ENCODE measurements around the gene NUMB.

The NUMB gene

GRCh38 chr14:73234586-73235394 is 223.6 kb downstream of the NUMB start:
- no peaks in the 10 kb centered on the region for H3K36me3 ChIP-seq (replicated peaks; ENCODE audit: low read depth, low read length)
- no peak overlapping the region for H3K9ac ChIP-seq (ENCODE audit: low read length)
- no peaks in the 10 kb centered on the region for H3K9me3 ChIP-seq (ENCODE audit: insufficient read depth, low read length)
- peaks cover 60% of the 10 kb centered on the region for H3K27me3 ChIP-seq (ENCODE audit: low read depth, low read length)
- H3K4me2 ChIP-seq (ENCODE audit: low read length) = no peak overlapping the region
- peaks cover 9% of the 10 kb centered on the region; the same call in 1 of the 2 replicates for H3K4me1 ChIP-seq (ENCODE audit: low read length)
- no peak overlapping the region for H2AFZ ChIP-seq (ENCODE audit: low read depth, low read length)
- no peaks in the 10 kb centered on the region for H3K79me2 ChIP-seq (ENCODE audit: low read length)
- no peak overlapping the region for H3K4me3 ChIP-seq (ENCODE audit: low read length)
- TF ChIP-seq EZH2phosphoT487 (IDR thresholded peaks at IDR 0.05; ENCODE audit: low read depth) (no peak), CTCF (IDR thresholded peaks at IDR 0.05; ENCODE audit: low read depth, low read length) (no peak)
- H4K20me1 ChIP-seq (ENCODE audit: insufficient read depth, low read length) = no peaks in the 10 kb centered on the region
- no peak overlapping the region for H3K27ac ChIP-seq (ENCODE audit: low read length)

- H3K4me3 ChIP-seq (ENCODE audit: low read length) = no peak overlapping the region
- H3K4me1 ChIP-seq (ENCODE audit: low read length) = peaks cover 9% of the 10 kb centered on the region; the same call in 1 of the 2 replicates
- no peaks in the 10 kb centered on the region for H4K20me1 ChIP-seq (ENCODE audit: insufficient read depth, low read length)
- TF ChIP-seq EZH2phosphoT487 (IDR thresholded peaks at IDR 0.05; ENCODE audit: low read depth) = no peak
- TF ChIP-seq CTCF (IDR thresholded peaks at IDR 0.05; ENCODE audit: low read depth, low read length) = no peak
- no peaks in the 10 kb centered on the region for H3K79me2 ChIP-seq (ENCODE audit: low read length)
- no peak overlapping the region for H3K9ac ChIP-seq (ENCODE audit: low read length)
- H3K36me3 ChIP-seq (replicated peaks; ENCODE audit: low read depth, low read length) = no peaks in the 10 kb centered on the region
- H3K27me3 ChIP-seq (ENCODE audit: low read depth, low read length) = peaks cover 52% of the 10 kb centered on the region
- no peak overlapping the region for H3K27ac ChIP-seq (ENCODE audit: low read length)
- H3K4me2 ChIP-seq (ENCODE audit: low read length) = no peak overlapping the region
- H2AFZ ChIP-seq (ENCODE audit: low read depth, low read length) = no peak overlapping the region
- no peaks in the 10 kb centered on the region for H3K9me3 ChIP-seq (ENCODE audit: insufficient read depth, low read length)
Measured at GRCh38 chr14:73234029-73234428, 224.3 kb downstream of the NUMB start.

- Histone ChIP-seq H3K79me2 (ENCODE audit: low read length) (no peaks in the 10 kb centered on the region), H3K9me3 (ENCODE audit: insufficient read depth, low read length) (no peaks in the 10 kb centered on the region), H3K27me3 (ENCODE audit: low read depth, low read length) (peaks cover 48% of the 10 kb centered on the region), H3K4me1 (ENCODE audit: low read length) (peaks cover 9% of the 10 kb centered on the region; the same call in 1 of the 2 replicates), H3K36me3 (replicated peaks; ENCODE audit: low read depth, low read length) (no peaks in the 10 kb centered on the region), H4K20me1 (ENCODE audit: insufficient read depth, low read length) (no peaks in the 10 kb centered on the region), H3K9ac (ENCODE audit: low read length) (no peak overlapping the region), H3K4me2 (ENCODE audit: low read length) (no peak overlapping the region), H2AFZ (ENCODE audit: low read depth, low read length) (no peak overlapping the region), H3K4me3 (ENCODE audit: low read length) (no peak overlapping the region), H3K27ac (ENCODE audit: low read length) (no peak overlapping the region)
- TF ChIP-seq EZH2phosphoT487 (IDR thresholded peaks at IDR 0.05; ENCODE audit: low read depth) = no peak
- no peak for TF ChIP-seq CTCF (IDR thresholded peaks at IDR 0.05; ENCODE audit: low read depth, low read length)
Measured at GRCh38 chr14:73233564-73233963, 224.8 kb downstream of the NUMB start.

- no peak overlapping the region for H3K4me3 ChIP-seq (ENCODE audit: low read length)
- H3K79me2 ChIP-seq (ENCODE audit: low read length) = no peaks in the 10 kb centered on the region
- no peak for TF ChIP-seq CTCF (IDR thresholded peaks at IDR 0.05; ENCODE audit: low read depth, low read length)
- TF ChIP-seq EZH2phosphoT487 (IDR thresholded peaks at IDR 0.05; ENCODE audit: low read depth) = no peak
- peaks cover 6% of the 10 kb centered on the region; the same call in 1 of the 2 replicates for H3K4me1 ChIP-seq (ENCODE audit: low read length)
- H3K36me3 ChIP-seq (replicated peaks; ENCODE audit: low read depth, low read length) = no peaks in the 10 kb centered on the region
- no peaks in the 10 kb centered on the region for H3K9me3 ChIP-seq (ENCODE audit: insufficient read depth, low read length)
- H4K20me1 ChIP-seq (ENCODE audit: insufficient read depth, low read length) = no peaks in the 10 kb centered on the region
- H3K27ac ChIP-seq (ENCODE audit: low read length) = no peak overlapping the region
- peaks cover 42% of the 10 kb centered on the region for H3K27me3 ChIP-seq (ENCODE audit: low read depth, low read length)
- H3K4me2 ChIP-seq (ENCODE audit: low read length) = no peak overlapping the region
- H3K9ac ChIP-seq (ENCODE audit: low read length) = no peak overlapping the region
- H2AFZ ChIP-seq (ENCODE audit: low read depth, low read length) = no peak overlapping the region
Measured at GRCh38 chr14:73232984-73233383, 225.4 kb downstream of the NUMB start.

Measured in OCI-LY3 (cell line).